H9 (cell line): ENCODE measurements around the gene SYT2. TPM values are rescaled to one million over a fixed set of nuclear protein-coding genes. Genes with fewer than 3 reads are reported as not detected.
A peak's percentile ranks its signal among the peaks of the same experiment; 100 is the strongest.
"Not testable (repeated sequence)": the region's sequence is repeated elsewhere in the genome, so short reads cannot be mapped to it uniquely, and the experiment has no call there.

Experiments
- DNase-seq: peaks from one replicate; pipeline ENCODE4 v3.0.0-alpha.2; 2017
- H2AFZ ChIP-seq: one replicate; pipeline ENCODE4 v1.6.1; 2013; ENCODE audit warnings: mild to moderate bottlenecking, low read length, control low read depth, moderate library complexity
- H2AK5ac ChIP-seq: 2 replicates; pipeline ENCODE4 v1.6.1; 2013; ENCODE audit warnings: low read length, control low read depth, mixed read lengths; ENCODE audit not compliant: insufficient read length
- H2BK120ac ChIP-seq: one replicate; pipeline ENCODE4 v1.6.1; 2013; ENCODE audit warnings: low read depth, mild to moderate bottlenecking, low read length, control low read depth, inconsistent platforms; ENCODE audit not compliant: poor library complexity, severe bottlenecking
- H2BK12ac ChIP-seq: 2 replicates; pipeline ENCODE4 v1.6.1; 2013; ENCODE audit warnings: low read length, control low read depth, mixed read lengths, low read depth; ENCODE audit not compliant: insufficient read length
- H2BK15ac ChIP-seq: 2 replicates; pipeline ENCODE4 v1.6.1; 2013; ENCODE audit warnings: low read depth, low read length, control low read depth
- H2BK20ac ChIP-seq: one replicate; pipeline ENCODE4 v1.6.1; 2013; ENCODE audit warnings: low read depth, mild to moderate bottlenecking, low read length, control low read depth, inconsistent platforms; ENCODE audit not compliant: poor library complexity, severe bottlenecking
- H2BK5ac ChIP-seq: 2 replicates; pipeline ENCODE4 v1.6.1; 2013; ENCODE audit warnings: low read length, control low read depth, mixed read lengths; ENCODE audit not compliant: insufficient read length
- H3K14ac ChIP-seq: 2 replicates; pipeline ENCODE4 v1.6.1; 2013; ENCODE audit warnings: low read length, control low read depth; ENCODE audit not compliant: insufficient read depth
- H3K18ac ChIP-seq: 2 replicates; pipeline ENCODE4 v1.6.1; 2013; ENCODE audit warnings: low read depth, mild to moderate bottlenecking, mixed read lengths, low read length, control low read depth; ENCODE audit not compliant: insufficient read length
- H3K23ac ChIP-seq: 2 replicates; pipeline ENCODE4 v1.6.1; 2013; ENCODE audit warnings: low read length, control low read depth, mixed read lengths, low read depth; ENCODE audit not compliant: insufficient read length
- H3K23me2 ChIP-seq: 2 replicates; pipeline ENCODE4 v1.6.1; 2013; ENCODE audit warnings: low read depth, mild to moderate bottlenecking, mixed read lengths, low read length, control low read depth; ENCODE audit not compliant: insufficient read length, poor library complexity, severe bottlenecking
- H3K27ac ChIP-seq: 2 replicates; pipeline ENCODE4 v1.5.1; 2013; ENCODE audit warnings: low read length, control low read depth, mixed read lengths, low read depth; ENCODE audit not compliant: insufficient read length
- H3K27me3 ChIP-seq: 2 replicates; pipeline ENCODE4 v1.6.1; 2013; ENCODE audit warnings: low read length, control low read depth, inconsistent platforms; ENCODE audit not compliant: insufficient read depth
- H3K4ac ChIP-seq: 2 replicates; pipeline ENCODE4 v1.6.1; 2013; ENCODE audit warnings: low read depth, mild to moderate bottlenecking, control low read depth, inconsistent platforms, low read length, moderate library complexity
- H3K4me1 ChIP-seq: 2 replicates; pipeline ENCODE4 v1.6.1; 2013; ENCODE audit warnings: low read length, control low read depth, inconsistent platforms; ENCODE audit not compliant: insufficient read depth
- H3K4me2 ChIP-seq: 2 replicates; pipeline ENCODE4 v1.6.1; 2013; ENCODE audit warnings: low read length, control low read depth, mixed read lengths; ENCODE audit not compliant: insufficient read length, insufficient read depth
- H3K56ac ChIP-seq: 2 replicates; pipeline ENCODE4 v1.6.1; 2013; ENCODE audit warnings: low read depth, mild to moderate bottlenecking, mixed read lengths, low read length, control low read depth; ENCODE audit not compliant: insufficient read length
- H3K79me1 ChIP-seq: 2 replicates; pipeline ENCODE4 v1.6.1; 2013; ENCODE audit warnings: low read depth, mild to moderate bottlenecking, moderate library complexity, low read length, control low read depth, inconsistent platforms; ENCODE audit not compliant: insufficient read depth, poor library complexity, severe bottlenecking
- H3K79me2 ChIP-seq: 2 replicates; pipeline ENCODE4 v1.6.1; 2013; ENCODE audit warnings: low read length, control low read depth, inconsistent platforms; ENCODE audit not compliant: insufficient read depth
- H3K9ac ChIP-seq: 2 replicates; pipeline ENCODE4 v1.6.1; 2013; ENCODE audit warnings: low read length, control low read depth, mixed read lengths; ENCODE audit not compliant: insufficient read length; ENCODE audit errors: extremely low read depth
- H3K9me3 ChIP-seq: one replicate; pipeline ENCODE4 v1.6.1; 2013; ENCODE audit warnings: low read depth, low read length, inconsistent platforms; ENCODE audit not compliant: control insufficient read depth
- H3T11ph ChIP-seq: one replicate; pipeline ENCODE4 v1.6.1; 2013; ENCODE audit warnings: mild to moderate bottlenecking, low read length, control low read depth, inconsistent platforms
- H4K20me1 ChIP-seq: one replicate; pipeline ENCODE4 v1.6.1; 2013; ENCODE audit not compliant: control insufficient read depth, insufficient read length, insufficient read depth
- H4K5ac ChIP-seq: 2 replicates; pipeline ENCODE4 v1.6.1; 2013; ENCODE audit warnings: low read depth, mild to moderate bottlenecking, mixed read lengths, low read length, control low read depth; ENCODE audit not compliant: insufficient read length
- H4K8ac ChIP-seq: replicated peaks from 2 replicates; pipeline ENCODE4 v1.6.1; 2013; ENCODE audit warnings: low read length, control low read depth, mixed read lengths, low read depth; ENCODE audit not compliant: insufficient read length
- H4K91ac ChIP-seq: 2 replicates; pipeline ENCODE4 v1.6.1; 2013; ENCODE audit warnings: low read depth, mild to moderate bottlenecking, moderate library complexity, mixed read lengths, low read length, control low read depth; ENCODE audit not compliant: insufficient read length
- H3K27ac Mint-ChIP-seq, 3 experiments: 2 replicates in 2 of 3; 3 replicates in 1 of 3; pipeline ENCODE4 v1.8.0; 2020 to 2021; ENCODE audit warnings: mixed read lengths in 3 of 3, mild to moderate bottlenecking in 1 of 3, moderate library complexity in 1 of 3
- H3K27me3 Mint-ChIP-seq: 2 replicates; pipeline ENCODE4 v1.8.0; 2021; ENCODE audit warnings: low read depth, mild to moderate bottlenecking, moderate library complexity, mixed read lengths
- H3K36me3 Mint-ChIP-seq, 3 experiments: 2 replicates in 2 of 3; 3 replicates in 1 of 3; pipeline ENCODE4 v1.8.0; 2020 to 2021; ENCODE audit warnings: low read depth in 3 of 3, mixed read lengths in 3 of 3; ENCODE audit not compliant: insufficient read depth in 1 of 3
- H3K4me1 Mint-ChIP-seq, 2 experiments: 2 replicates each; pipeline ENCODE4 v1.8.0; 2020; ENCODE audit warnings: mixed read lengths in 2 of 2
- H3K4me3 Mint-ChIP-seq, 2 experiments: 2 replicates in 1 of 2; 3 replicates in 1 of 2; pipeline ENCODE4 v1.8.0; 2020 to 2021; ENCODE audit warnings: mild to moderate bottlenecking in 2 of 2, mixed read lengths in 2 of 2, moderate library complexity in 1 of 2
- H3K9me3 Mint-ChIP-seq, 2 experiments: 2 replicates in 1 of 2; 3 replicates in 1 of 2; pipeline ENCODE4 v1.8.0; 2020; ENCODE audit warnings: mild to moderate bottlenecking in 2 of 2, mixed read lengths in 2 of 2, moderate library complexity in 1 of 2
- WGBS: extraction: QIAGEN DNeasy Blood & Tissue Kit; methylation state at CpG from one replicate; pipeline ENCODE4 v1.1.7; 2013; ENCODE audit warnings: missing lambda C conversion rate, low lambda C conversion rate, mixed read lengths; ENCODE audit not compliant: insufficient read length; ENCODE audit errors: extremely low coverage; 5-methylcytosine and 5-hydroxymethylcytosine counted together
- total RNA-seq: library from RNA; stranded (reverse); gene quantifications from 2 replicates; pipeline ENCODE4 v1.2.1, GENCODE V29; 2021
- TF ChIP-seq, protein P1 (sequence below): fragments of 200-600 bp; sonication (generic); conservative IDR thresholded peaks from 3 replicates; pipeline ENCODE4 v1.8.0; 2021; ENCODE audit warnings: antibody characterized with exemption, mild to moderate bottlenecking

The SYT2 gene
- total RNA-seq, 1 experiment from 2014 or later, result 3.3 TPM

DNA sequence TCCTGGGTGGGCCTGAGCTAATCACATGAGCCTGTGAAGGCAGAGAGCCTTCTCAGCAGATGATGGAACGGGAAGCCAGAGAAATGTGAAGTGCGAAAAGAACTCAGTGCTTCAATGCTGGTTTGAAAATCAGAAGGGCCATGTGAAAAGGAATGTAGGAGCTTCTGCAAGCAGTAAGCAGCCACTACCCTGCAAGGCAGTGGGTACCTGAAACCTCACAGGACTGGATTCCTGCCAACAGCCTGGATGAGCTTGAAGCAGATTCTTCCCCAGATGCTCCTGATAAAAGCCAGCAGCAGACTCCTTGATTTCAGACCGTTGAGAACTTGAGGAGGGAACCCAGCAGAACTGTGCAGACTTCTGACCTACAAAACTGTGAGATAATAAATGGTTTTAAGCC lies 158.6 kb downstream of the SYT2 start:
- Histone ChIP-seq H2BK15ac (no peak overlapping the region), H3K27me3 (no peaks in the 10 kb centered on the region), H2AK5ac (no peak overlapping the region), H2AFZ (no peak overlapping the region), H3K9me3 (no peaks in the 10 kb centered on the region), H4K20me1 (no peaks in the 10 kb centered on the region), H3T11ph (no peak overlapping the region), H3K18ac (no peak overlapping the region), H3K23me2 (no peaks in the 10 kb centered on the region), H2BK20ac (no peak overlapping the region), H3K14ac (no peak overlapping the region), H3K27ac (no peak overlapping the region), H3K9ac (no peak overlapping the region), H2BK5ac (no peak overlapping the region), H3K23ac (no peak overlapping the region), H4K8ac (no peak overlapping the region), H2BK120ac (no peak overlapping the region), H3K79me2 (no peaks in the 10 kb centered on the region), H3K4me1 (no peaks in the 10 kb centered on the region), H2BK12ac (no peak overlapping the region), H3K79me1 (no peaks in the 10 kb centered on the region), H3K56ac (no peak overlapping the region), H3K4ac (no peak overlapping the region), H4K5ac (peak overlapping the region; percentile 41), H4K91ac (no peak overlapping the region), H3K4me2 (no peak overlapping the region)
- TF ChIP-seq, protein P1, sequence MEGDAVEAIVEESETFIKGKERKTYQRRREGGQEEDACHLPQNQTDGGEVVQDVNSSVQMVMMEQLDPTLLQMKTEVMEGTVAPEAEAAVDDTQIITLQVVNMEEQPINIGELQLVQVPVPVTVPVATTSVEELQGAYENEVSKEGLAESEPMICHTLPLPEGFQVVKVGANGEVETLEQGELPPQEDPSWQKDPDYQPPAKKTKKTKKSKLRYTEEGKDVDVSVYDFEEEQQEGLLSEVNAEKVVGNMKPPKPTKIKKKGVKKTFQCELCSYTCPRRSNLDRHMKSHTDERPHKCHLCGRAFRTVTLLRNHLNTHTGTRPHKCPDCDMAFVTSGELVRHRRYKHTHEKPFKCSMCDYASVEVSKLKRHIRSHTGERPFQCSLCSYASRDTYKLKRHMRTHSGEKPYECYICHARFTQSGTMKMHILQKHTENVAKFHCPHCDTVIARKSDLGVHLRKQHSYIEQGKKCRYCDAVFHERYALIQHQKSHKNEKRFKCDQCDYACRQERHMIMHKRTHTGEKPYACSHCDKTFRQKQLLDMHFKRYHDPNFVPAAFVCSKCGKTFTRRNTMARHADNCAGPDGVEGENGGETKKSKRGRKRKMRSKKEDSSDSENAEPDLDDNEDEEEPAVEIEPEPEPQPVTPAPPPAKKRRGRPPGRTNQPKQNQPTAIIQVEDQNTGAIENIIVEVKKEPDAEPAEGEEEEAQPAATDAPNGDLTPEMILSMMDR, result no peak
- no peaks in the 10 kb centered on the region for H3K27me3 Mint-ChIP-seq
- no peak for DNase-seq
- H3K27ac Mint-ChIP-seq, result no peak overlapping the region
- H3K36me3 Mint-ChIP-seq, result no peaks in the 10 kb centered on the region
- no CpG with 5 or more reads among the region's 3 CpGs for WGBS
- H3K4me1 Mint-ChIP-seq, result peaks cover 5 to 6% of the 10 kb centered on the region in 2 experiments; a peak in 3 of 4 replicates
- H3K4me3 Mint-ChIP-seq, result no peak overlapping the region
- H3K9me3 Mint-ChIP-seq, result no peaks in the 10 kb centered on the region

DNA sequence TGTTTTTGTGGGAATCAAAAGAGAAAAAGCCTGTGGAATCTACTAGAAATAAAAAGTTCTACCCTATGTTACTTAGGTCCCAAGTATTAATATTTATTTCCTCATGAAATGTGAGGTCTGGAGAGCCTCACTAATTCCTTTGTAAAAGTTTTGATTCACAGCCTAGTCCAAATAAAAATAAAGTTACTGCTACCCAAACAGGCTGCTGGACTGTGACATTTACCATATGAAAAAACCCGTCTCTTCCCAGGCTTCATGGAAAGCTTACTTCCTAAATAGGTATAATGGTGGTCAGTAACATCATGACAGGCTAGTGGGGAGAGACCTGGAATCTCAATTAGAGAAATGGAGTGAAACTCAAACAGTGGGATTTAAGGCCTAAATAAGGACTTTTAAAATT lies 160.2 kb downstream of the SYT2 start:
- not testable (repeated sequence) for H2BK20ac ChIP-seq, H3K4me1 Mint-ChIP-seq, H3K4me1 ChIP-seq, H3K79me2 ChIP-seq, H3K4me2 ChIP-seq, H3K36me3 Mint-ChIP-seq, H3K56ac ChIP-seq, H3K18ac ChIP-seq, H2AK5ac ChIP-seq, H3K9me3 Mint-ChIP-seq, H3K4me3 Mint-ChIP-seq, H3K27ac Mint-ChIP-seq, H2BK12ac ChIP-seq, H2BK5ac ChIP-seq, H4K8ac ChIP-seq, H3K9ac ChIP-seq, H2BK120ac ChIP-seq, H2AFZ ChIP-seq, H3K79me1 ChIP-seq, H3K27ac ChIP-seq, H3K27me3 ChIP-seq, H4K20me1 ChIP-seq, H4K5ac ChIP-seq, H3K23me2 ChIP-seq, H2BK15ac ChIP-seq, H4K91ac ChIP-seq, DNase-seq, H3K4ac ChIP-seq, H3K23ac ChIP-seq, H3T11ph ChIP-seq, H3K27me3 Mint-ChIP-seq, H3K14ac ChIP-seq, H3K9me3 ChIP-seq
- no CpG with 5 or more reads among the region's 1 CpG for WGBS
